ENCODE results near the gene SUMF1. TPM values are rescaled to one million over a fixed set of nuclear protein-coding genes. Genes with fewer than 3 reads are reported as not detected.

Gene SUMF1
- total RNA-seq, 3 donors from 2014 or later = 29.3 to 38.3 (median 32.1) TPM

GRCh38 chr3:4417449-4417848 lies 49.6 kb downstream of the SUMF1 start:
- intact Hi-C loops (cut with DNase I, micrococcal nuclease) = no loop called here
- DNase-seq (no peak), ATAC-seq (no peak)
- H3K4me3 ChIP-seq = no peak overlapping the region
- H3K9me3 ChIP-seq = no peaks in the 10 kb centered on the region
- H3K4me1 ChIP-seq (ENCODE audit: low read depth) = no peaks in the 10 kb centered on the region
- TF ChIP-seq CTCF (IDR thresholded peaks at IDR 0.05) = no peak
- no peaks in the 10 kb centered on the region for H3K36me3 ChIP-seq (ENCODE audit: low read depth)

- Histone ChIP-seq H3K4me1 (ENCODE audit: low read depth) (no peaks in the 10 kb centered on the region), H3K36me3 (ENCODE audit: low read depth) (no peaks in the 10 kb centered on the region), H3K9me3 (no peaks in the 10 kb centered on the region), H3K4me3 (no peak overlapping the region)
- DNase-seq (no peak), ATAC-seq (no peak)
- no peak for TF ChIP-seq CTCF (IDR thresholded peaks at IDR 0.05)
- intact Hi-C loops (cut with DNase I, micrococcal nuclease) = no loop called here
These were observed 50.1 kb downstream of the SUMF1 start for GRCh38 chr3:4416961-4417360.

- intact Hi-C loops (cut with DNase I, micrococcal nuclease) = no loop called here
- Histone ChIP-seq H3K4me3 (no peak overlapping the region), H3K9me3 (no peaks in the 10 kb centered on the region), H3K36me3 (ENCODE audit: low read depth) (no peaks in the 10 kb centered on the region), H3K4me1 (ENCODE audit: low read depth) (no peaks in the 10 kb centered on the region)
- no peak for TF ChIP-seq CTCF (IDR thresholded peaks at IDR 0.05)
- ATAC-seq = no peak
- DNase-seq = no peak
These were observed 50.6 kb downstream of the SUMF1 start for GRCh38 chr3:4416427-4416945.

- no peaks in the 10 kb centered on the region for H3K36me3 ChIP-seq (ENCODE audit: low read depth)
- no peaks in the 10 kb centered on the region for H3K9me3 ChIP-seq
- H3K4me3 ChIP-seq = no peak overlapping the region
- DNase-seq (no peak), ATAC-seq (no peak)
- intact Hi-C loops (cut with DNase I, micrococcal nuclease) = no loop called here
- no peak for TF ChIP-seq CTCF (IDR thresholded peaks at IDR 0.05)
- H3K4me1 ChIP-seq (ENCODE audit: low read depth) = no peaks in the 10 kb centered on the region
These were observed 53.6 kb downstream of the SUMF1 start for GRCh38 chr3:4413467-4413866.

GRCh38 chr3:4411833-4412232 lies 55.2 kb downstream of the SUMF1 start:
- intact Hi-C loops (cut with DNase I, micrococcal nuclease) = no loop called here
- no peaks in the 10 kb centered on the region for H3K36me3 ChIP-seq (ENCODE audit: low read depth)
- TF ChIP-seq CTCF (IDR thresholded peaks at IDR 0.05) = no peak

GRCh38 chr3:4411236-4411635 lies 55.8 kb downstream of the SUMF1 start:
- Histone ChIP-seq H3K4me1 (ENCODE audit: low read depth) (no peaks in the 10 kb centered on the region), H3K36me3 (ENCODE audit: low read depth) (no peaks in the 10 kb centered on the region), H3K9me3 (no peaks in the 10 kb centered on the region), H3K4me3 (no peak overlapping the region)
- TF ChIP-seq CTCF (IDR thresholded peaks at IDR 0.05) = no peak
- intact Hi-C loops (cut with DNase I, micrococcal nuclease) = no loop called here
- ATAC-seq (no peak), DNase-seq (no peak)

More at GRCh38 chr3:4411833-4412232, 55.2 kb downstream of the SUMF1 start:
- Histone ChIP-seq H3K4me3 (no peak overlapping the region), H3K9me3 (no peaks in the 10 kb centered on the region), H3K4me1 (ENCODE audit: low read depth) (no peaks in the 10 kb centered on the region)
- DNase-seq = no peak
- ATAC-seq = no peak
